C4-2B (cell line): ENCODE results near the gene TEX11.

Experiments
- H3K27ac ChIP-seq: fragments of 450-650 bp; 2 replicates; pipeline ENCODE4 v1.5.1; 2017
- ZFX ChIP-seq: fragments of 450-650 bp; IDR thresholded peaks from 2 replicates; pipeline ENCODE4 v1.6.1; 2017
- TF ChIP-seq, protein P1 (sequence below): fragments of 450-650 bp; conservative IDR thresholded peaks from 2 replicates; pipeline ENCODE4 v1.5.1; 2017; ENCODE audit warnings: mild to moderate bottlenecking

Gene TEX11

DNA sequence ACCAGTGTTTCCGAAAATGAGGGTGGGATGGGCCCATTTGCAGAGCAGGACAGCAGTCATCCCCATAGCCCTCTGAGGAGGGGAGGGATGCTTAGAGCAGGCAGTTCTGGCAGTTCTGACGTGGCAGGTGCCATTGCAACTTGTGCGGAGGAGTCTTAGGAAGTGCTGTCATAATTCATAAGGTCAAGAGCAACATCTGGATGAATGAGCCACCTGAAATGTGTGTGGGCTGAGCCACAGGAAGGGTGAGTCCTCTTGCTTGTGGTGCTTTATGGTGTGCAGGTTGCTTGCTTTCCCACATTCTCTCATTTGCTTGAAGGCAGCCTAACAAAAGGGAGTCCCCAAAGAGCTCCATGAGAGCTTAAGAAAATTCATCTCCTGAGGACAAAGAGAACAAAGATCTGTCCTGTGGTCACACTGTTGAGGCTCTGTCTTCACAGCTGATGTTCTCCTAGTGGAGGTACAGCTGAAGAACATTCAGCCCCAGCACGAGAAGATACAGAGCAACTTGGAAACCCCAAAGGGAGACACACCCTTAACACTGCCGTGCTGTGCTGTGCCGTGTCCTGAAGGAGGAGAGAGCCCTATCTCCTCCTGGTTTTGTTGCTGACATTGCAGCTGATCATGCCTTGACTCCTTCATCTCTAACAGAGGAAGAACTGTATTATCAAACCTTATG, 403.6 kb downstream of the TEX11 start:
- TF ChIP-seq, protein P1, sequence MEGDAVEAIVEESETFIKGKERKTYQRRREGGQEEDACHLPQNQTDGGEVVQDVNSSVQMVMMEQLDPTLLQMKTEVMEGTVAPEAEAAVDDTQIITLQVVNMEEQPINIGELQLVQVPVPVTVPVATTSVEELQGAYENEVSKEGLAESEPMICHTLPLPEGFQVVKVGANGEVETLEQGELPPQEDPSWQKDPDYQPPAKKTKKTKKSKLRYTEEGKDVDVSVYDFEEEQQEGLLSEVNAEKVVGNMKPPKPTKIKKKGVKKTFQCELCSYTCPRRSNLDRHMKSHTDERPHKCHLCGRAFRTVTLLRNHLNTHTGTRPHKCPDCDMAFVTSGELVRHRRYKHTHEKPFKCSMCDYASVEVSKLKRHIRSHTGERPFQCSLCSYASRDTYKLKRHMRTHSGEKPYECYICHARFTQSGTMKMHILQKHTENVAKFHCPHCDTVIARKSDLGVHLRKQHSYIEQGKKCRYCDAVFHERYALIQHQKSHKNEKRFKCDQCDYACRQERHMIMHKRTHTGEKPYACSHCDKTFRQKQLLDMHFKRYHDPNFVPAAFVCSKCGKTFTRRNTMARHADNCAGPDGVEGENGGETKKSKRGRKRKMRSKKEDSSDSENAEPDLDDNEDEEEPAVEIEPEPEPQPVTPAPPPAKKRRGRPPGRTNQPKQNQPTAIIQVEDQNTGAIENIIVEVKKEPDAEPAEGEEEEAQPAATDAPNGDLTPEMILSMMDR, result no peak
- no peak for TF ChIP-seq ZFX
- no peak overlapping the region for H3K27ac ChIP-seq

DNA sequence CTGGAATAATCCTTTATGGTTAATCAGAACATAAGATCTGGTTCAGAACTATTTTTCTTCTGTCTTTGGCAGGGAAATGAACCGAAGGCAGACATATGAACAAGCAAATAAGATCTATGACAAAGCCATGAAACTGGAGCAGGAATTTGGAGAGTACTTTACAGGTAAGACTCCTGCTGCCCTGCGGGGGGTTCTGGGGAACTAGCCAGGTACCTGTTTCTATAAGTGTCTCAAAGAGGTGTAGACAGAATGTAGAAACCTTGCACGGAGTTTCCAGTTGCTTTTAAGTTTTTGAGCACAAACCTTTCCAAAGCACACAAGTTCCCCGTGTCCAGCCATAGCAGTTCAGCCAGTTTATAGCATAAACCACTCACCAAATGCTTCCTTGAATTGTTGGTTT, 407.7 kb downstream of the TEX11 start:
- H3K27ac ChIP-seq, result no peak overlapping the region
- TF ChIP-seq ZFX, result no peak
- TF ChIP-seq, protein P1, result no peak

DNA sequence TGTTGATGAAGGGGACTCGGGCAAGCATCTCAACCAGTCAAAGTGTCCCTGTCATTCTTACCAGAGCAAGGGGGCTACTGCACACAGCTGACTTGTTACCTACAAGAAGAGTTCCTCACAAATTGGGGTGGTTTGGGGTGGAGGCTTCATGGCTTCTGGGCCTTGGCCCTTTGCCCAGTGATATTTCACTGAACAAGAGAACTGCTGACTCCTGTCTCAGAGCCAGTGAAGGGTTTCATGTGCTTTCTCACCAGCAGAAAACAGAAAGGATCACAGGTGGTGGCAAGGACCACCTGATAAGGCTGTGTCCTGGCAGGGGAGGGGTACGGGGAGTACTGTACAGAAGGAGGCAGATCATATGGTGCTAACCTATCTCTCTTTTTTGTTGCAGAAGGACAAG, 410.4 kb downstream of the TEX11 start:
- H3K27ac ChIP-seq, result no peak overlapping the region
- no peak for TF ChIP-seq ZFX
- TF ChIP-seq, protein P1, result no peak

DNA sequence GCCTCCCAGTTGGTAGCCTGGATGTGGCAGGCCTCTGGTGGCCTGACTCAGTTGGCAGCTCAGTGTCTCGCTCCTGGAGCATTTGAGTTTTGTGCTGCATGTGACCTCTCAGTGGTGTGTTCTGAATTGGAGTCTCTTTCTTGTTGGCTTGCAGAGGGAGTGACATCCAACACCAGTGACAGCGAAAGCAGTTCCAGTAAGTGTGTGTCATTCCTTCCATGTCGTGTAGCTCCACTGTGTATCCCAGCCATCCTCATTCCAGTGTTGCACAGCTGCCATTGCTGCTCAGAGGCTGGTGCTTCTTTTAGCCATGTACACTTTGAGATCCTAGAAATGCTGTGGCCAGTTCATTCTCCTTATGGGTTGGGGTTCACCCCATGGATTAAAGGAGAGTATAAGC, 411.5 kb downstream of the TEX11 start:
- no peak overlapping the region for H3K27ac ChIP-seq
- TF ChIP-seq, protein P1, result no peak
- TF ChIP-seq ZFX, result no peak

DNA sequence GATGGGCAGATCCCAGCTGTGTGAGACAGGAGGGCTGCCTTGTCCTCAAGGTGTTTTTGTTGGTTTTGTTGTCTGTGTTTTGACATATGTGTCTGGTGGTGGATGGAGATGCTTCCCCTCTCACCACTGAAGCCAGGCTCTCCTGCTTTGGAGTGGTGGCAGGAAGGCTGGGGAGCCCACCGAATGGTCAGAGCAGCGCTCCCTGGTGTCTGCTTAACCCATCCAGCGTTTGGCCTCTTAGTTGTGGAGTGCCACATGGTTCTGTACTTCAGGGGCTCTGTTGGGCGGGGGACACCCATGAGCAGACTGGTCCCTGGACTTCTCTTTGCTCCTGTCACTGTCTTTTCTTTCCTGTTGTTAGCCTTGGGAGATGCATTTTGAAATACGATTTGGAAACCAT, 412.0 kb downstream of the TEX11 start:
- no peak overlapping the region for H3K27ac ChIP-seq
- TF ChIP-seq, protein P1, result no peak
- TF ChIP-seq ZFX, result no peak

DNA sequence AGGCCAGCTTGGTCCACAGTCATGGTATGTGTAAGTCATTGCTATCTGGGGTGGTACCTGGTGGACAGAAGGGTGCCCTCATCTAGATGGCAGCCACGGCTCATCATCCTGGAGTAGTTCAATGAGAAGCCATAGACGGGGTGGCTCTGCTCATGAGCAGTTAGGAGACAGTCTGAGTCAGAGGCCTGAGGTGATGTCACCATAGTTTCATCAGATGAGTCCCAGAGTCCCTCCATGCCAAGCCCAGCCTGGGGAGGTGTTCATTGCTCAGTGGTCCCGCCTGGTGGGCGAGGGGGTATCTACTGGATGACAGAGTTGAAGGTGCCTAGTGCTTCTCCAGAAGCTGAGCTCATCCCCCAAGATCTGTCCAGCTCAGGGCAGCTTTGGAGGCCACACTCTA, 414.1 kb downstream of the TEX11 start:
- no peak overlapping the region for H3K27ac ChIP-seq
- TF ChIP-seq, protein P1, result no peak
- no peak for TF ChIP-seq ZFX

DNA sequence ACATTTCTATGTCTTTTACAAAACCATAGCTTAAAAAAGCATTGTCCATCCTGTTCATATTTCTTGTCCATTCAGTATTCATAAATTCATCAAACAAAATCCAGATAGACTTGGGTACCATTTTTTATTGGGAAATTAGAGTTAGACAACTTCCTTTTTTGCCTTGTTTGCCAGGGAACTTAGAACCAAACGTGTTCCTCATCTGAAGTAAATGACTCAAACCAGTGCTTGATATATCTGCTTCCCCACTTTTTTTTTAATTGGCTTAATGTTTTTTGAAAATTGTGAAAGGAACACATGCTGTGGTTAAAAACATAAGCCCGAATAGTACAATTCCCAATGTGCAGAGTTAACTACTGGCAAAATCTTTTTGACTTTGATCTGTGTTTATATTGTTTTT, 419.7 kb downstream of the TEX11 start:
- TF ChIP-seq ZFX, result no peak
- TF ChIP-seq, protein P1, result no peak
- no peak overlapping the region for H3K27ac ChIP-seq
